Dendritic cell treated with granulocyte-macrophage colony-stimulating factor and Interleukin-4, amounts not matched to agents 40 ng/mL and 50 ng/mL, for 4 days (primary cell): ENCODE measurements around the gene TMEM72.

Experiments used
- H3K27ac Mint-ChIP-seq: one replicate; pipeline ENCODE4 v1.8.0; 2022; ENCODE audit warnings: mild to moderate bottlenecking, mixed read lengths
- H3K27me3 Mint-ChIP-seq: one replicate; pipeline ENCODE4 v1.8.0; 2022; ENCODE audit warnings: mild to moderate bottlenecking, mixed read lengths
- H3K36me3 Mint-ChIP-seq: one replicate; pipeline ENCODE4 v1.8.0; 2022; ENCODE audit warnings: low read depth, mixed read lengths
- H3K4me1 Mint-ChIP-seq: one replicate; pipeline ENCODE4 v1.8.0; 2022; ENCODE audit warnings: low read depth, mixed read lengths
- H3K4me3 Mint-ChIP-seq: one replicate; pipeline ENCODE4 v1.8.0; 2022; ENCODE audit warnings: mild to moderate bottlenecking, moderate library complexity, mixed read lengths
- H3K9me3 Mint-ChIP-seq: one replicate; pipeline ENCODE4 v1.8.0; 2022; ENCODE audit warnings: mixed read lengths
- intact Hi-C: fragments of 100-400 bp; cut with micrococcal nuclease; formaldehyde crosslinking; loops from one replicate; pipeline ENCODE4 v1.15.0; 2022

Gene TMEM72

DNA sequence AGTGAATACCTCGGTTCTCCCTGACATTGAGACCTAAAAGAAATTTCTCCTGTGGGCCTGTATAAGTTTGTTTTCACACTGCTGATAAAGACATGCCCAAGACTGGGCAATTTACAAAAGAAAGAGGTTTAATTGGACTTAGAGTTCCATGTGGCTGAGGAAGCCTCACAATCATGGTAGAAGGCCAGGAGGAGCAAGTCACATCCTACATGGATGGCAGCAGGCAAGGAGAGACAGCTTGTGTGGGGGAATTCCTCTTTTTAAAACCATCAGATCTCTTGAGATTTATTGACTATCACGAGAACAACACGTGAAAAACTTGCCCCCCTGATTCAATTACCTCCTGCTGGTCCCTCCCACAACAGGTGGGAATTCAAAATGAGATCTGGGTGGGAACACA is 6.7 kb downstream of the TMEM72 start:
- no peak overlapping the region for H3K4me3 Mint-ChIP-seq

DNA sequence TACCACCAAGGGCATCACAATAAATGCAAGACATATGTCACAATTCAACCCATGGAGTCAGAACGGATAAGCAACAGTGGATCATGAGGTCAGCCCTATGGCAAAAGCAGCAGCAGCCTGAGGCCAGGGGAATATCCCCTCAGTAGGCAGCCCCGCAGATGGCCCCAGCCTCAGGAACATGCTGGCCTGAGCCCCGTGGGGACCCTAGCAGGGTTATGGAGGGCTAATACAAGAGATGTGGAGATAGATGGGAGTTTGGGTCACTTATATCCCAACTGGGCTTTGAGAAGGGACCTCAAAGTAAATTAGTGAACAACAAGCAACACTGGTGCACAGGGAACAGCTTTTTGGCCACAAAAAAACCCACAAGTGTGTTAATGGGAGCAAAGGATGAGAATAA is 9.1 kb downstream of the TMEM72 start:
- Mint-ChIP-seq H3K9me3 (peaks cover 10% of the 10 kb centered on the region), H3K27me3 (no peaks in the 10 kb centered on the region), H3K4me1 (peaks cover 8% of the 10 kb centered on the region), H3K4me3 (no peak overlapping the region), H3K36me3 (no peaks in the 10 kb centered on the region), H3K27ac (no peak overlapping the region)
- intact Hi-C loops: no loop called here

More for the DNA sequence above, 6.7 kb downstream of the TMEM72 start:
- Mint-ChIP-seq H3K36me3 (no peaks in the 10 kb centered on the region), H3K9me3 (peaks cover 10% of the 10 kb centered on the region), H3K27ac (no peak overlapping the region), H3K27me3 (no peaks in the 10 kb centered on the region), H3K4me1 (peaks cover 29% of the 10 kb centered on the region)
- intact Hi-C loops: no loop called here

DNA sequence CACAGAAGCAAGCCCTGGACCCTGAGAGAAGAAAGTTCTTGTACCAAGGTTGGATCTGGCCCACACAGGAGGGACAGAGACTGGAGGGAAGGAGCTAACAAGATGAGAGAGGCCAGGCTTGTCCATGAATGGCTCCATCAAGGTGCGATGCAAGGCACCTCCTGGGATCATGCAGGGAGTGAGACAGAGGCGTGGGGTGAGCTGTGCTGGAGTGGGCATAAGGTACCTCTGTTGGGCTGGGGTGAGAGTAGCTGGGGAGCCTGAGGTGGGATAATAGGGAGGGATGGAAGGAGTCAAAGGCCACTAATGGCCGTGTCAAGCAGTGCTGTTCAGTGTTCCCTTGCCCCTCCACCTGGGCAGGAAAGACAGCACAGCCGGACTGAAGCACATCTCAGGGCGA is 9.9 kb downstream of the TMEM72 start:
- H3K9me3 Mint-ChIP-seq: peaks cover 10% of the 10 kb centered on the region
- H3K36me3 Mint-ChIP-seq: no peaks in the 10 kb centered on the region

DNA sequence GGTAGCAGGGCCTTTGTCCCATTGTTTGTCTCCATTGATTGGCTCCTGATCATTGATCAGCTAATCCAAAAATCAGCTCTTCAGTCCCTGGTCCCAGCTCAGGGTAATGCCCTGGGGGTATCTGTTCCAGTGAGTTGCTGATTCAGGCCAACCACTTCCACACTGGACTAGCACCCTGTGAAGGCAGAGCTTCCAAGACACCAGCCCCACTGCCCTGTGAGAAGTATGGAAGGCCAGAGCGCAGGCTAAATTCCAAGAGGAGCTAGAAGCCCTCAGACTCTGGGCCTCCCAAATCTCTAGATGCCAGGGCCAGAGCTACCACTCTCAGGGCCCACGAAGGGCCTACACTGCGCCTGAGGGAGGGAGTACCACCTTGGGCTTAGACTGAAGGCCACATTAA is 10.4 kb downstream of the TMEM72 start:
- H3K36me3 Mint-ChIP-seq: no peaks in the 10 kb centered on the region
- no peak overlapping the region for H3K27ac Mint-ChIP-seq
- H3K4me1 Mint-ChIP-seq: no peaks in the 10 kb centered on the region
- peaks cover 10% of the 10 kb centered on the region for H3K9me3 Mint-ChIP-seq
- intact Hi-C loops: no loop called here
- no peak overlapping the region for H3K4me3 Mint-ChIP-seq
- no peaks in the 10 kb centered on the region for H3K27me3 Mint-ChIP-seq

More for the DNA sequence above, 9.9 kb downstream of the TMEM72 start:
- Mint-ChIP-seq H3K4me1 (no peaks in the 10 kb centered on the region), H3K27ac (no peak overlapping the region), H3K4me3 (no peak overlapping the region), H3K27me3 (no peaks in the 10 kb centered on the region)
- intact Hi-C loops: no loop called here

DNA sequence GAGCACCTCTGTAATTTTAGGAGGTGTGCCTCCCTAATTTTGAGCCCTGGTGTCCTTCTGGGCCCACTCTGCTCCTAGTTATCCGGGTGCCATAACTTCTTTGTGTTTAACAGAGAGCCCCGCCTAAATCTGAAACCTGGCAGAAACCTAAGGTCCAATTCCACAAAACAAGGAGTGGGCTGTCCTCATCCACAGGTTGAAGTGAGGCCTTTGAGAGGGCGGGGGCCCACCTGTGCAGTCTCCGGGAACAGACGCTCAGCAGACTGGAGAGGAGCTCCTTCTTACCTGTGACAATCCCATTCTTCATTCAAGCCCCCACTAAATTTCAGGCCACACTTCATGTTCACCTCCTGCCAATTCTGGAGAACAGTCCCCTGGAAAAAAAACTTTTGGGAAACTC is 10.9 kb downstream of the TMEM72 start:
- Mint-ChIP-seq H3K27me3 (no peaks in the 10 kb centered on the region), H3K9me3 (peaks cover 10% of the 10 kb centered on the region), H3K4me1 (no peaks in the 10 kb centered on the region), H3K27ac (no peak overlapping the region), H3K4me3 (no peak overlapping the region), H3K36me3 (no peaks in the 10 kb centered on the region)
- intact Hi-C loops: no loop called here

DNA sequence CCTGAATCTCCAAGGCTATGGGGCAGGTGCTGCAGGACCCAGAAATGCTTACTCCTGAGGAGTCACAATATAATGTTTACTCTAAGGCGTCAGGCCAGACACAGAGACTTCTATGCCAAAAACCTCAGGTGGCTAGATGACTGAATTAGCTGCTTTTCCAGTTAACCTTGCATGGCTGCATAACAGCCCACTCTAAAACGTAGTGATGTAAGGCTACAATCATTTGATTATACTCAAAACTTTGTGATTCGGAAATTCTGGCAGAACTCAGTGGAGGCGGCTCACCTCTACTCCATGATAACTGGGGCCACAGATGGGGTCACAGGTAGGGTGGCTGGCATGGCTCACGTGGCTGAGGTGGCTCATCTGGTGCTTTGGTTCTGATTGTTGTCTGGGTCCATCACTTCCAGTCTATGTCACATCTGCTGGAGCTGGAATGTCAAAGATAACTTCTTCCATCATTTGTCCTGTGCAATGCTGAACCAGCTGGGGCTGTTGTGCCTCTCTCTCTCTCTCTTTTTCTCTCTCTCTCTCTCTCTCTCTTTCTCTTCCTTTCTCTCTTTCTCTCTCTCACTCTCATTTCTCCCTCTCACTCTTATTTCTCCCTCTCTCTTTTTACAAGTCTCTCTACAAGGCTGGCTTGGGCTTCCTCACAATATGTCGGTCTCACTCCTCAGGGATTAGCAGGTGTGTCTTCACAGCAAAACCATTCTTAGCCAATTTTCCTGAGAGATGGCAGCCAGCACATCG is 11.8 kb downstream of the TMEM72 start:
- Mint-ChIP-seq H3K36me3 (no peaks in the 10 kb centered on the region), H3K4me1 (no peaks in the 10 kb centered on the region), H3K4me3 (no peak overlapping the region), H3K9me3 (peaks cover 2% of the 10 kb centered on the region), H3K27ac (no peak overlapping the region), H3K27me3 (no peaks in the 10 kb centered on the region)
- intact Hi-C loops: no loop called here

DNA sequence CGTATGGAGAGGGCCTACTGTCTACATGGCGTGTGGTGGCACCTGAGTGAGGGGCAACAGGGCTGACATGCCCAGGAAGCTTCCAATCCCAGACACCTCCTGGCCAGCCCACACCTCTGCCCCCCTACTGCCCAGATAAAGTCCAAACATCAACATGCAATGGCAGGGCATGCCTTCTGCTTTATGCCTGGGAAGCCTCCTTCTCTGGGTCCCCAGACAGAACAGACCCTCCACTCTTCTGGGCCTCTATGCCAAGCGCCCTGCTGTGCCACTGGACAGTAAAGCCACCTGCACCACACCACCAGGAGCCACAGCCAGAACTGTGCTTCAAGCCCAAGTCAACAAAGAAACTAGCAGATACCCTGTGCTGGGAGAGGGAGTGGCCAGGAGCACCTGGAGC is 12.5 kb downstream of the TMEM72 start:
- Mint-ChIP-seq H3K27me3 (no peaks in the 10 kb centered on the region), H3K4me1 (no peaks in the 10 kb centered on the region), H3K9me3 (no peaks in the 10 kb centered on the region), H3K27ac (no peak overlapping the region), H3K36me3 (no peaks in the 10 kb centered on the region), H3K4me3 (no peak overlapping the region)
- intact Hi-C loops: no loop called here

DNA sequence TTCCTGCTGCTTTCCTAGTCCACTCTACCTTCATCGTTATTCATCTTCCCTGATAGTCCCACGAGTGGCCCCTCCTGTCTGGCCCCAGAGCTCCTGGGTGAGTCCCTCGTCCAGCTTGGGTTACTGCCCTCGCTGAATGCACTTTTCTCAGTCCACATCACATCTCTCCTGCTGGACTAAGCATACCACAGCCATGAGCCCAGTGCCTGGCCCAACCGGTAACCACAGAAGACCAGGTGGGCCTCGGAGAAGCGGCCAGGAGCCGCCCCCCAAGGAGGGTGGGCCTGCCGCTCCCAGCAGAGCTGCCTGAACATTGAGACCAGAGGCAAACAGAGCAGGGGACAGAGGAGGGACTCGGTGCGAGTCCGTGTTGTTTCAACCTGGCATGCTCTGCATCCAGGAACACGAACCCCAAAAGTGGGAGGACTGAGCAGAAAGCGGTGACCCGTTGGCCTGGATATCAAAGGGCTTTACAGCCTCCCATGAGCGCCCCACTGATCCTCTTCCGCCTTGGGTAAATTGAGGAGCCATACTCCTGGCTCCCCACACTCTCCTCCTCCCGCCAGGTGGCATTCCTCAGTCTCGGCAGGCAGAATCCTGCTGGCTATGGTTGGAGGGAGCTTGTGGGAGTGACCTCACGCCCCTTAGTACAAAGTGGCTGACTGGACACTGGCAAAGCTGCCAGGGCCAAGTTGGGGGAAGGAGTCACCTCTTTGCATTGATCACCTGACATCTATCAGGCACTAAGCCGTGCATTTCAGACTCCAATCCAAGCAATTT is 13.3 kb downstream of the TMEM72 start:
- Mint-ChIP-seq H3K27me3 (peaks cover 2% of the 10 kb centered on the region), H3K9me3 (no peaks in the 10 kb centered on the region), H3K4me1 (no peaks in the 10 kb centered on the region), H3K4me3 (no peak overlapping the region), H3K27ac (no peak overlapping the region), H3K36me3 (no peaks in the 10 kb centered on the region)
- intact Hi-C loops: no loop called here

DNA sequence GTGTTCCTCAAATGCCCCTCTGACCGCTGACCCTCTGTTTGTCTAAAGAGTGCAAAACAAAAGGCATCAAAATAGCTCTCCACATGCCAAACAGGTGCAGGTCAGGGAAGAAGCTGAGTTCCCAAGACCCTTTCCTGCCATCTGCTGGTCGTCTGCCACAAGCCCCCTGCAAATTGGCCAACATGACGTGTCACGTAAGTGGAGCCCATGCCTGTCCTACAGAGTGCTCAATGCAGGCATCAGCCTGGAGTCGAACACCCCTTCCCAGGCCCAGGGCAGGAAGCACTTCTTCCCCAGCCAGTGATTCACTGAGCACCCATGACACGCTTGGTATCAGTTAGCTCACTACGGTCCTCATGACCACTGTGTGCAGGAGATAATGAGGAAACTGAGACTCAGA is 14.1 kb downstream of the TMEM72 start:
- Mint-ChIP-seq H3K27me3 (peaks cover 7% of the 10 kb centered on the region), H3K4me3 (no peak overlapping the region), H3K27ac (no peak overlapping the region), H3K9me3 (no peaks in the 10 kb centered on the region), H3K36me3 (no peaks in the 10 kb centered on the region), H3K4me1 (no peaks in the 10 kb centered on the region)
- intact Hi-C loops: no loop called here

DNA sequence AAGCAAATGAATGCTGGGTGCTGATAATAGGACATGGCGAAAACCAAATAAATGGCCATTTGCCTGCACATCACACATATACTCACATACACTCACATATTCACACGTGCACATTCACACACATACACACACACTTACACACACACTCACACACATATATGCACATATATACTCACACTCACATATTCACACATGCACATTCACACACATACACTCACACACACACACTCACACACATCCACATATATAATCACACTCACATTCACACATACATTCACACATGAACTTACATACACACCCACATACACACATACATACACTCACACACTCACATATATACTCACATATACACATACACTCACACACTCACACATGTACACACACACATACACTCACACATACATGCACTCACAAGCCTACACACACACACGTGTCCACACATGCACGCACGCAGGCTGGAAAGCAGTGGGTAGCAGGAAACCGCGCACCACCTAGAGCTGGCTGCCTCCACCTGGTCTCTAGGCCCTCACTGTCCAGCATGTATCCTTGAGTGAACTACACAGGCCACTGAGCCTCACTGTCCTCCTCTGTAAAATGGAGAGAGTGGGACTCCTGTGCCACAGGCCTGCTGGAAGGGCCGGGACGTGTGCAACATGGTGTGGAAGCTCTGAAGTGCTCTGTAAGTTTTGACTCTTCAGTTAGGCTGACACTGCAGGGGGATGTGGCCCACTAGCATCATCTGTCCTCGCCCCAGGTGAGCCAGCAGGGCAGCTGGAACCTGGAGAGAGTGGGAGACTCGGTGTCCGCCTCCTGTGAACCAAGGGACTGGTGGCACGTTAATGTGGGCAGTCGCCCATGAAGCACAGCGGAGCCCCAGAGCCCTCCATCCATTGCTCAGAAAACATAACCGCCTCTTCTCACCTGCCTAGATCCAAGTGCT is 14.9 kb downstream of the TMEM72 start:
- Mint-ChIP-seq H3K4me1 (peaks cover 5% of the 10 kb centered on the region), H3K36me3 (no peaks in the 10 kb centered on the region), H3K27me3 (peaks cover 7% of the 10 kb centered on the region), H3K9me3 (no peaks in the 10 kb centered on the region), H3K4me3 (no peak overlapping the region), H3K27ac (no peak overlapping the region)
- intact Hi-C loops: no loop called here

DNA sequence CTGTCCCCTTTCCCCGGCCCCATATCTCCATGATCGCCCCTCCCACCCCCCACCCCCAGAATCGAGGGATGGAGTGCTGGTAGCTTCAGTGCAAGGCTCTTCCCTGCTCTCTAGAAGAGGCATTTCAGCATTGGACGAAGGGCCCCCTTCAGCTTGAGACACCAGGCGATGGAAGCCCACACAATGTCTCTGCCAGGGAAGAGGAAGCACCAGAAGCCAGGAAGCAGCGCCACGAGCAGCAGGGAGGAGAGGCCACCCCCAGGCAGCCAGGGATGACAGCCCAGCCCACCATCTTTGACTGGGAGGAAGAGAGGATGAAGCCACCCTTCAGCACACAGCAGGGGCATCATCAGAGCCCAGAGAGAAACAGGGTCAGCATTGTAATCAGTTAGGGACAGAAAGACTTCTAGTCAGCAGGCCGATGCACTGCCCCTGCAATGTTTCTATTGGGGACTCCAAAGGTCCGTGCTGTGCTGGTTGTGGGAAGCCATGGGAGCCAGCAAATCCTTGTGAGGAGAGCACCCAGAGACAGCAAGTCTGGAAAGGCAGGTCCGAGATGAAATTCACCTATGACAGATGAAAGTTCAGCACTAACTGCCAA is 15.7 kb downstream of the TMEM72 start:
- no peaks in the 10 kb centered on the region for H3K9me3 Mint-ChIP-seq
- H3K4me1 Mint-ChIP-seq: peaks cover 9% of the 10 kb centered on the region
- intact Hi-C loops: no loop called here
- peaks cover 7% of the 10 kb centered on the region for H3K27me3 Mint-ChIP-seq
- no peak overlapping the region for H3K4me3 Mint-ChIP-seq
- H3K36me3 Mint-ChIP-seq: no peaks in the 10 kb centered on the region
- H3K27ac Mint-ChIP-seq: no peak overlapping the region

DNA sequence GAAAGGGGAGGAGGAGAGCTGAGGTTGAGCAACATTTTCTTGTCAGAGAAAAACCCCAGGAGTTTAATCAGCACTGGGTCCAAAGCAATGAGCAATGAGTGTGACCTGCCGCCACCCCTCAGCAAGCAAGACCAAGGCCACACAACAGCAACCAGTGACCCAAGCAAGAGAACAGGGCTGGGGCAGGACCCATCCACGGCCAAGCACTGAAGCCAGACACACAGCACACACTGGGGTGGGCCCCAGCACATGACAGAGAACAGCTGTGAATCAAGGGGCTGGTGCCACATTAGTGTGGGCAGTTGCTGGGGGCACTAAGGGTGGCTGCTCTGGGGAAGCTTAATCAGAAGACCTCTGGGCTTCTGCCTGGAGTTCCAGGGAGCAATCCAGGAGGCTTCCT is 16.2 kb downstream of the TMEM72 start:
- Mint-ChIP-seq H3K4me1 (peaks cover 9% of the 10 kb centered on the region), H3K4me3 (no peak overlapping the region), H3K9me3 (no peaks in the 10 kb centered on the region), H3K27ac (no peak overlapping the region), H3K36me3 (no peaks in the 10 kb centered on the region), H3K27me3 (peaks cover 7% of the 10 kb centered on the region)
- intact Hi-C loops: no loop called here

DNA sequence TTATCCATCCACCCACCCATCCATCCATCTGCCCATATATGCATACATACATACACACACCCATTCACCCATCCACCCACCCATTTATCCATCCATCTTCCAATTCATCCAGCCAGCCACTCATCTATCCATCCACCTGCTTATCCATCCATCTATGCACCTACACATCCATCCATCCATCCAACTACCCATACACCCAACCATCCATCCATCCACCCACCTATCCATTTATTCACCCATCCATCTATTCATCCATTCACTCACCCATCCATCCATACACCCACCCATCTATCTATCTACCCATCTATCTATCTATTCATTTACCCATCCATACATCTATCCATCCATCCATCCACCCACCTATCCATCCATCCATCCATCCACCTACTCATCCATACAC is 17.3 kb downstream of the TMEM72 start:
- no peak overlapping the region for H3K4me3 Mint-ChIP-seq
- intact Hi-C loops: no loop called here

More for the DNA sequence above, 17.3 kb downstream of the TMEM72 start:
- peaks cover 7% of the 10 kb centered on the region for H3K27me3 Mint-ChIP-seq
- H3K36me3 Mint-ChIP-seq: no peaks in the 10 kb centered on the region
- peaks cover 15% of the 10 kb centered on the region for H3K4me1 Mint-ChIP-seq
- H3K9me3 Mint-ChIP-seq: no peaks in the 10 kb centered on the region
- no peak overlapping the region for H3K27ac Mint-ChIP-seq
